ENCODE results near the gene ATP8B3. TPM values are rescaled to one million over a fixed set of nuclear protein-coding genes. Genes with fewer than 3 reads are reported as not detected.

ATP8B3 gene
- 0.96 TPM in 2 replicates for total RNA-seq

- no peak for DNase-seq (ENCODE audit: low read depth)
- H3K4me3 ChIP-seq (ENCODE audit: low read depth, low read length): peak within 1 kb of the TSS; percentile 53
- TF ChIP-seq, protein P1, sequence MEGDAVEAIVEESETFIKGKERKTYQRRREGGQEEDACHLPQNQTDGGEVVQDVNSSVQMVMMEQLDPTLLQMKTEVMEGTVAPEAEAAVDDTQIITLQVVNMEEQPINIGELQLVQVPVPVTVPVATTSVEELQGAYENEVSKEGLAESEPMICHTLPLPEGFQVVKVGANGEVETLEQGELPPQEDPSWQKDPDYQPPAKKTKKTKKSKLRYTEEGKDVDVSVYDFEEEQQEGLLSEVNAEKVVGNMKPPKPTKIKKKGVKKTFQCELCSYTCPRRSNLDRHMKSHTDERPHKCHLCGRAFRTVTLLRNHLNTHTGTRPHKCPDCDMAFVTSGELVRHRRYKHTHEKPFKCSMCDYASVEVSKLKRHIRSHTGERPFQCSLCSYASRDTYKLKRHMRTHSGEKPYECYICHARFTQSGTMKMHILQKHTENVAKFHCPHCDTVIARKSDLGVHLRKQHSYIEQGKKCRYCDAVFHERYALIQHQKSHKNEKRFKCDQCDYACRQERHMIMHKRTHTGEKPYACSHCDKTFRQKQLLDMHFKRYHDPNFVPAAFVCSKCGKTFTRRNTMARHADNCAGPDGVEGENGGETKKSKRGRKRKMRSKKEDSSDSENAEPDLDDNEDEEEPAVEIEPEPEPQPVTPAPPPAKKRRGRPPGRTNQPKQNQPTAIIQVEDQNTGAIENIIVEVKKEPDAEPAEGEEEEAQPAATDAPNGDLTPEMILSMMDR (IDR thresholded peaks at IDR 0.05; ENCODE audit: insufficient read depth, low read length, poor library complexity, severe bottlenecking): peak; percentile 22
- peaks cover 2% of the 10 kb centered on the region for H3K27me3 ChIP-seq (ENCODE audit: control insufficient read depth, insufficient read depth, low read length)
- no peaks in the 10 kb centered on the region for H3K36me3 ChIP-seq (ENCODE audit: control insufficient read depth, insufficient read depth, low read length)
These were observed at the start of gene ATP8B3 for GRCh38 chr19:1811942-1812425. TSS of gene ATP8B3 (minus strand) at chr19:1812276. CDS start at chr19:1811736, 540 bp downstream.

DNA sequence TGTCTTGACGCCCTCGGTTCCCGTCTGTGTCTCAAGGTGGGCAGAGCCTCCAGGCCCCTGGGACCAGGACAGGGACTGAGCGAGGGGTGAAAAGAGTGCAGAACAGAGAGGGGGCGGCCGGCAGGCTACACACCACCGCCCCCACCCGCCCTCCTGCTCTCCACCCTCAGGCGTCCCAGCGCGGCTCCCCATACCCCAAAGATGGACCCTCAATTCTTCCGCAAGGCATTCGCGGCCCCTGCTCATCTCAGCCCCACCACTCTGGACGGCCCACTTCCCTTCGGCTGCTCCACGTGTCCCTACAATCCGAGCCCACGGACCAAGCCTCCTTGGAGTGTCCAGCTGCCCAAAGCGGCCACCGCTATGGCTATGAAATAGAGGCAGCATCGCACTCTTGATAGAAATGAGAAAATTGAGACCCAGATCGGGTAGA, 49.5 kb upstream of the ATP8B3 start:
- TF ChIP-seq, protein P1 (IDR thresholded peaks at IDR 0.05; ENCODE audit: insufficient read depth, low read length, poor library complexity, severe bottlenecking): no peak
- DNase-seq (ENCODE audit: low read depth): no peak
- no peaks in the 10 kb centered on the region for H3K36me3 ChIP-seq (ENCODE audit: control insufficient read depth, insufficient read depth, low read length)
- H3K27me3 ChIP-seq (ENCODE audit: control insufficient read depth, insufficient read depth, low read length): no peaks in the 10 kb centered on the region
- H3K4me3 ChIP-seq (ENCODE audit: low read depth, low read length): peak overlapping the region; percentile 87

DNA sequence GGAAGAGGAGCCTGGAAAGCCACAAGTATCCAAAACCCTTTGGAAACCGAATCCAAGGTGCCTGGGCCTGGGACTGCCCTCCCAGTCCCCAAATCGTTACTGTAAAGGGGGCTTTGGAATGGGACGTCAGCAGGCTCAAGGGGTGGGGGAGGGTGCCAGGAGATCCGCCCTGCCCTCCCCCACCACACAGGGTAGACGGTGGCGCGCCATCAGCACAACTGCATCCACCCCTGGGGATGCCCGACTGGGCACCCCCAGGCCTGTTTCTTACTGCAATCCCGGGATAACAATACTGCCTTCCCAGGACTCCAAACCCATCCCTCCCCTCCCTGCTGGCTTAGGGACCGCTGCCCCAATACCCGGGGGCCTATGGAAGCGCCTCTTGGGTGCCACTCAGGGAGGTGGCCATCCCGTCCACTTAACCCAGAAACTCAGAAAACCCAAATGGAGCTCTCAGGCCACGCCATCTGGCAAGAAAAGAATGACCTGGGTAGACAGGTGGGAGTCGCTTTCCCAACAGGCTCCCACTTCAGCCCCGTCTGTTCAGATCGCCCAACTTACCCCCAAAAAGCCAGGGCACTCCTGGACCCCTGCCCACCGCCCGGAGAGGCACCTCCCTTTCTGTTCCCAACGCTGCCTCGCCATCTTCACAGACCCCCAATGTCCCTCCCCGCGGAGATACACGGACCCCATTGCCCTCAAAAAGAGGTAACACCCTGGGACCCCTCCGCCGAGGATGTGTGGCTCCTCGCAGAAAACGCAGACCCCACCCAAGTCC, 48.9 kb upstream of the ATP8B3 start:
- Histone ChIP-seq H3K4me3 (ENCODE audit: low read depth, low read length) (peak overlapping the region; percentile 87), H3K27me3 (ENCODE audit: control insufficient read depth, insufficient read depth, low read length) (no peaks in the 10 kb centered on the region), H3K36me3 (ENCODE audit: control insufficient read depth, insufficient read depth, low read length) (no peaks in the 10 kb centered on the region)
- DNase-seq (ENCODE audit: low read depth): no peak
- TF ChIP-seq, protein P1 (IDR thresholded peaks at IDR 0.05; ENCODE audit: insufficient read depth, low read length, poor library complexity, severe bottlenecking): no peak

DNA sequence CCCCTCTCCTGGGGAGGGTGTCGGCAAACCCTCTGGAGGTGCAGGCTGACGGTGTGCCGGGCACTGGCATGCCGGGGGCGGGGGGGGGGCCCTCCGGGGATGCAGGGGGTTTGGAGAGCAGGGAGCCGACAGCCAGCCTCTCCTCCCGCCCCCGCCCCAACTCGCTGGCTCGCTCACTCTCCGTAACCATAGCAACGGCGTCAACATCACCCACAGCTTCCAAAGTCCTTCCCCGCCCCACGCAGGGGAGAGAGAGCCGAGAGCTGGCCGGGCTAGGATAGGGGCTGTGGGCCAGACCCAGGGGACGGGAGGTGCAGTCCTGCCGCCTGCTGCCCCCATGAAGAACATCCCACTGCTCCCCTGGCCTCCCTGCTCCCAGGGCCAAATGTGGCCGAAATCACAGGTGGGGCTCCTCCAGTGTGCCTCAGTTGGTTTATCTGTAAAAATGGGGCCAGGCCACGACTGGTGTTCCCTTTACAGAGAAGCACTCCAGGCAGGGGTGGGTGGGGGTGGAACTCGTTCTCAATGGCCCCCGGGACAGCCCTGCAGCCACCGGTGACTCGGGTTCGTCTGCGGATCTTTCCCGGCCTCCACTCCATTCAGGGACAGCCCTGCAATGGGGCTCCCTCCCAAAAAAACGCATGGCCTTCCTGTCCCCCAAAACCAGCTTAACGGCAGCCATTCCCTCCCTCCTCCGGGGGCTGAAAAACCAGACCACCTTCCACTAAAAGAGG, 48.1 kb upstream of the ATP8B3 start:
- Histone ChIP-seq H3K36me3 (ENCODE audit: control insufficient read depth, insufficient read depth, low read length) (no peaks in the 10 kb centered on the region), H3K4me3 (ENCODE audit: low read depth, low read length) (peak overlapping the region; percentile 87), H3K27me3 (ENCODE audit: control insufficient read depth, insufficient read depth, low read length) (no peaks in the 10 kb centered on the region)
- no peak for DNase-seq (ENCODE audit: low read depth)
- TF ChIP-seq, protein P1 (IDR thresholded peaks at IDR 0.05; ENCODE audit: insufficient read depth, low read length, poor library complexity, severe bottlenecking): no peak

GRCh38 chr19:1859331-1859781, 47.3 kb upstream of the ATP8B3 start:
- TF ChIP-seq, protein P1 (IDR thresholded peaks at IDR 0.05; ENCODE audit: insufficient read depth, low read length, poor library complexity, severe bottlenecking): no peak
- Histone ChIP-seq H3K36me3 (ENCODE audit: control insufficient read depth, insufficient read depth, low read length) (no peaks in the 10 kb centered on the region), H3K4me3 (ENCODE audit: low read depth, low read length) (no peak overlapping the region), H3K27me3 (ENCODE audit: control insufficient read depth, insufficient read depth, low read length) (no peaks in the 10 kb centered on the region)
- DNase-seq (ENCODE audit: low read depth): no peak

All from kidney epithelial cell (primary cell).